Lower lobe of right lung (tissue), 2 donors: Measurements from ENCODE around the gene C19orf67. TPM values are rescaled to one million over a fixed set of nuclear protein-coding genes. Genes with fewer than 3 reads are reported as not detected.

Experiments
- ATAC-seq, 2 donors: fragments of 200-7000 bp; cut with Tn5 transposase; one replicate each; pipeline ENCODE4 v1.9.1; 2020 to 2022; ENCODE audit warnings: mild to moderate bottlenecking in 2 of 2, moderate library complexity in 2 of 2
- DNase-seq: peaks from one replicate; pipeline ENCODE4 v3.0.0-alpha.2; 2020
- H3K27ac ChIP-seq: fragments of 200-600 bp; one replicate; pipeline ENCODE4 v1.8.0; 2022
- H3K27me3 ChIP-seq: fragments of 200-600 bp; one replicate; pipeline ENCODE4 v1.8.0; 2022; ENCODE audit warnings: low read depth
- H3K36me3 ChIP-seq: fragments of 200-600 bp; one replicate; pipeline ENCODE4 v1.8.0; 2022; ENCODE audit warnings: mild to moderate bottlenecking
- H3K4me1 ChIP-seq: fragments of 200-600 bp; one replicate; pipeline ENCODE4 v1.8.0; 2022
- H3K4me3 ChIP-seq: fragments of 200-600 bp; one replicate; pipeline ENCODE4 v1.8.0; 2022; ENCODE audit warnings: mild to moderate bottlenecking
- H3K9me3 ChIP-seq: fragments of 200-600 bp; one replicate; pipeline ENCODE4 v1.8.0; 2022
- CTCF ChIP-seq: fragments of 200-600 bp; IDR thresholded peaks from one replicate; pipeline ENCODE4 v1.8.0; 2022; ENCODE audit warnings: antibody characterized with exemption, mild to moderate bottlenecking
- intact Hi-C: fragments of 100-400 bp; cut with DNase I; formaldehyde crosslinking; loops from one replicate; pipeline ENCODE4 v1.11.0; 2022
- total RNA-seq: library from RNA; stranded (reverse); fragmentation: NEBNext Ultra II Directional; extraction: Animal tissue kit (Norgen Biotek cat#: 25700); gene quantifications from one replicate; pipeline ENCODE4 v1.2.1, GENCODE V29; 2021
- donor health status: DM: no; HTN: yes; CAD: no; lungs with severe emphysema.

C19orf67 gene
- total RNA-seq, 1 donor from 2014 or later = not detected

GRCh38 chr19:14058182-14059092 lies 27.1 kb downstream of the C19orf67 start:
- Histone ChIP-seq H3K9me3 (no peaks in the 10 kb centered on the region), H3K4me1 (peaks cover 7% of the 10 kb centered on the region), H3K36me3 (no peaks in the 10 kb centered on the region), H3K27me3 (peaks cover 27% of the 10 kb centered on the region), H3K27ac (no peak overlapping the region), H3K4me3 (no peak overlapping the region)
- ATAC-seq (no peak), DNase-seq (no peak)
- intact Hi-C loops = no loop called here
- no peak for TF ChIP-seq CTCF

GRCh38 chr19:14056741-14057356 lies 28.7 kb downstream of the C19orf67 start:
- H3K4me3 ChIP-seq = peak overlapping the region; percentile 30
- peaks cover 7% of the 10 kb centered on the region for H3K36me3 ChIP-seq
- peaks cover 25% of the 10 kb centered on the region for H3K27me3 ChIP-seq
- intact Hi-C loops = no loop called here
- no peaks in the 10 kb centered on the region for H3K9me3 ChIP-seq
- H3K4me1 ChIP-seq = peaks cover 7% of the 10 kb centered on the region
- H3K27ac ChIP-seq = no peak overlapping the region
- ATAC-seq (no peak), DNase-seq (no peak)
- no peak for TF ChIP-seq CTCF

- no peak for DNase-seq
- H3K4me1 ChIP-seq = peaks cover 7% of the 10 kb centered on the region
- TF ChIP-seq CTCF = no peak
- intact Hi-C loops = no loop called here
- no peak overlapping the region for H3K27ac ChIP-seq
- H3K27me3 ChIP-seq = peaks cover 18% of the 10 kb centered on the region
- ATAC-seq = no peak
- peaks cover 14% of the 10 kb centered on the region for H3K36me3 ChIP-seq
- H3K9me3 ChIP-seq = no peaks in the 10 kb centered on the region
- no peak overlapping the region for H3K4me3 ChIP-seq
Measured at GRCh38 chr19:14056069-14056666, 29.4 kb downstream of the C19orf67 start.

GRCh38 chr19:14055396-14055795 lies 30.2 kb downstream of the C19orf67 start:
- no peaks in the 10 kb centered on the region for H3K9me3 ChIP-seq
- peaks cover 19% of the 10 kb centered on the region for H3K36me3 ChIP-seq
- H3K4me1 ChIP-seq = peaks cover 7% of the 10 kb centered on the region
- intact Hi-C loops = no loop called here
- H3K27me3 ChIP-seq = peaks cover 17% of the 10 kb centered on the region
- no peak overlapping the region for H3K27ac ChIP-seq
- no peak for ATAC-seq
- no peak overlapping the region for H3K4me3 ChIP-seq
- no peak for DNase-seq
- TF ChIP-seq CTCF = no peak

DNA sequence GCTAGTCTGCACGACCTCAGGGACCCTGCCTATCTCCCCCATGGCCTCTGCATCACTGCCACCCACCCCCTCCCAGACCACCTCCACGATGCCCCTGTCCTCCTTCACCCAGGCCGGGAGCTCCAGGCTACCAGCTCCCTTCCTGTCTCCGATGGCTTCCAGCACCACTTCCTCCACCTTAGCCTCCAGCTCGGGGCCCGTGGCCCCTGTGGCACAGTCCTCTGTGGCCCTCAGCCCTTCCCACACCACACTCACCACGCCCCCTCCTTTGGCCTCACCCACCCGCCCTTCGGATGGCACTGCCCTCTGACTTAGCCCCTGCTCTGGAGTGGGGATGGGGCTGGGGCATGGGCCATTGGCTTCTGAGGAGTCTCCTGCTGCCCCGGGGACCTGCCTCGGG lies 30.9 kb downstream of the C19orf67 start:
- TF ChIP-seq CTCF = no peak
- Histone ChIP-seq H3K4me3 (no peak overlapping the region), H3K9me3 (no peaks in the 10 kb centered on the region), H3K27ac (no peak overlapping the region), H3K36me3 (peaks cover 23% of the 10 kb centered on the region), H3K27me3 (peaks cover 16% of the 10 kb centered on the region), H3K4me1 (peaks cover 7% of the 10 kb centered on the region)
- intact Hi-C loops = no loop called here
- ATAC-seq (no peak), DNase-seq (no peak)
